Measurements from ENCODE around the gene PTPA.
"Not testable (repeated sequence)": the region's sequence is repeated elsewhere in the genome, so short reads cannot be mapped to it uniquely, and the experiment has no call there.

Gene PTPA

DNA sequence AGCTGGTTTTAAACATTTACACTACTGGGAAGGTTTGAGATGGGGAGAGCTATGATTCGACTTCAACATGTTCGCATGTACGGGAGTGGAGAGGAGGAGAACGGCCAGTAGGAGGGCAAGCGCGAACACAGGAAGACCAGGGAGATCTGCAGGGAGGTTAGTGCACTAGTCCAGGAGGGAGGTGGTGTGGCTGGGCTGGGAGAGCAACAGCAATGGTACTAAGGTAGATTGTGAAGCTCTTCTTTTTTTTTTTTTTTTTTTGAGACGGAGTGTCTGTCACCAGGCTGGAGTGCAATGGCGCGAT, 50.3 kb downstream of the PTPA start:
- DNase-seq = no peak

DNA sequence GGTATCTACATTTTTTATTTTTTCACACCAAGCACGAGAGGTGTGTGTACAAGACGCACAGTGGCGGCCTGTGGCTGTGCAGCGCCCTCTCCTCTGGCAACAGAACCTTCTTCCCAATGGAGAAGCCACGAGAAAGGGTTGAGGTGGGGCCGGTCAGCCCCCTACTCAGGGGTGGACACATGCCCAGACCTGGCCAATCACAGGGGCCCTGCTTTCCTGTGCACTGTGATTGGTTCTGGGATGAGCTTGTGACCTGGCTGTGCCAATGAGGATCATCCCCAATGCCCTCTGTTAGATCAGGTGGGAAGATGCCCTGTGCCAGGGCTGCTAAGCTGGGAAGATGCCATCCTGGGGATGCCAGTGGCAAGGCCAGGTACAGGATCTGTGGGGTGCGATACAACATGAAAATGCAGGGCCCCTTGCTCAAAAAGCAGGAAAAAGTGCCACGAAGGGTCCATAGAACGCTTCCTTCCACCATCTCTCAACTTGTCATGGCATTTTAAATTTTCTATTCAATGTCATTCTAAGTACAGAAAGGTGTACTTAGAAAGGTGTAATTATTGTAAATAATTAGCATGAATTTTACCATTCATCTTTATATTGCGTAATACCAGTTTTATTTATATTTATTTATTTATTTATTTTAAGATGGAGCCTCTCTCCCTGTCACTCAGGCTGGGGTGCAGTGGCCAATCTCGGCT, 51.4 kb downstream of the PTPA start:
- DNase-seq = no peak

DNA sequence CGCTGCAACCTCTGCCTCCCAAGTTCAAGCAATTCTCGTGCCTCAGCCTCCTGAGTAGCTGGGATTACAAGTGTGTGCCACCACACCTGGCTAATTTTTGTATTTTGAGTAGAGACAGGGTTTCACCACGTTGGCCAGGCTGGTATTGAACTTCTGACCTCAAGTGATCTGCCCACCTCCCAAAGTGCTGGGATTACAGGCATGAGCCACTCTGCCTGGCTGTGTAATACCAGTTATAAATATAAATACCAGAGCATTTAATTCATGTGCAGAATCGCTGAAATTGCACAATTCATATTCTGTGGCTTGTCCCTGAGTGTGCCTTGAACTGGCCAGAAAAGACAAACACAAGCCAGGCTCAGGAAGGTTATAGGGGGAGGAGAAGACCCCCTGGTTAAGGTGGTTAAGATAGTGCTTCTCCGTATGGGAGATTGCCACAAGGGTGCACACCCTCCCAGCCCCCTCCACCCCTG, 52.0 kb downstream of the PTPA start:
- DNase-seq = not testable (repeated sequence)

DNA sequence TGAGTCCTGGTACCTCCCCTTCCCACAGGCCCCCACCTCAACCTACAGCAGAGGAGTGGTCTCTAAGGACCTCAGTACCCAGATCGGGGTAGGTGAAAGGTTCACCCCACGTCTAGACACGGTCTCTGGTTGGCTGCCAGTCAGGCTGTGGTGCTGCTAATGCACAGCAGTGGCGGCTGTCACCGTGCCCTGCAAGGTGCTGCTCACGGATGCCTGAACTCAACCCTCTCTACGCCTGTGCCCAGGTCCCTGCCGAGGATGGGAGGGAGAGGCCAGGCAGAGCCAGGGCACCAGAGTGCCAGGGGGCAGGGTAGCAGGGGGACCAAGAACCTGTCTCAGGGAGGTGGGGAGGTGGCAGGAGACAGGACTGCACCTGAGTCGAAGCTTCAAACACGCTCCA, 52.5 kb downstream of the PTPA start:
- DNase-seq = no peak

DNA sequence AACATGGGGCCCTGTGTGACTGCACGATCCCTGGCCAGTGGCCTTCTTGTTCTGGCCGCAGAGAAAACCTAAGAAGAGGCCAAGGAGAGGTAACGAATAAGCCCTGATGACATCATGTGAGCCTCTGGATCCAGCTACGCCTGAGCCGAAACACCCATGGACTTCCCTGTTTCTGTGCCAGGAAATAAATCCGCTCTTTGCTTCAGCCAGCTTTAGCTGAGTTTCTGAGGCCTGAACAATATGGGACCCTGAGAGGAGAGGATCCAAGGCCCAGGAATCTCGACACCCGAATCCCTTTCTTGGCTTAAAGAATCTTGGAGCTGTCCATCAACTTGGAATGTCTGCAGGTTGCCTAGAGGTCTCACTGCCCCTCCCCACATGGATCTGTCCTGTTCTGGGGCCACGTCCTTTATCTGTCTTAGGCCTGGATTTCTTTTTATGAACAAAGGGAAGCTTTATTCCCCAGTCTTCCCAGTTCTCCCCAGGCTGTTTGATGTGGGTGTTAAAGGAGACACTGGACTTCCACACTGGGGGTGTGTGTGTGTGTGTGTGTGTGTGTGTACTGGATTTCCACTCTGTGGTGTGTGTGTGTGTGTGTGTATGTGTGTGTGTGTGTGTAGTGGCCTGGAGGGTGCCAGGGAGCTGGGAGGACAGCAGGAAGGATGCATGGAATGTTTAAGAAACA, 53.2 kb downstream of the PTPA start:
- no peak for DNase-seq

DNA sequence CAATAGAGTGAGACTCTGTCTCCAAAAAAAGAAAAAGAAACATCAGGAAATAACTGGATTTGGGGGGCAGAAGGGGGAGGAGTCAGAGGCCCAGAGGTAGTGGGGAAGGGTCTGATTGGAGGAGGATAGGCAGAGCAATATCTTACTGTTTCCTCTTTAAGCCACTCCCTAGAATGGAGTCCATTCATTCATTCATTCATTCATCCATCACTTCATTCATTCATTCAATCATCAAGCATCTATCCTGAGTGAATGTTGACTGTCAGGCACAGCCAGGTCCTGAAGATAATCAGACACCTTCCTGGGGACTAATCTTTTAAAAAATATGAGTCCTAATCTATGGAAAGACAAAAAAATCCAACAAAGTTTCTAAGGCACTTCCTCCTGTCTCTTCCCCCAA, 54.0 kb downstream of the PTPA start:
- DNase-seq = no peak

DNA sequence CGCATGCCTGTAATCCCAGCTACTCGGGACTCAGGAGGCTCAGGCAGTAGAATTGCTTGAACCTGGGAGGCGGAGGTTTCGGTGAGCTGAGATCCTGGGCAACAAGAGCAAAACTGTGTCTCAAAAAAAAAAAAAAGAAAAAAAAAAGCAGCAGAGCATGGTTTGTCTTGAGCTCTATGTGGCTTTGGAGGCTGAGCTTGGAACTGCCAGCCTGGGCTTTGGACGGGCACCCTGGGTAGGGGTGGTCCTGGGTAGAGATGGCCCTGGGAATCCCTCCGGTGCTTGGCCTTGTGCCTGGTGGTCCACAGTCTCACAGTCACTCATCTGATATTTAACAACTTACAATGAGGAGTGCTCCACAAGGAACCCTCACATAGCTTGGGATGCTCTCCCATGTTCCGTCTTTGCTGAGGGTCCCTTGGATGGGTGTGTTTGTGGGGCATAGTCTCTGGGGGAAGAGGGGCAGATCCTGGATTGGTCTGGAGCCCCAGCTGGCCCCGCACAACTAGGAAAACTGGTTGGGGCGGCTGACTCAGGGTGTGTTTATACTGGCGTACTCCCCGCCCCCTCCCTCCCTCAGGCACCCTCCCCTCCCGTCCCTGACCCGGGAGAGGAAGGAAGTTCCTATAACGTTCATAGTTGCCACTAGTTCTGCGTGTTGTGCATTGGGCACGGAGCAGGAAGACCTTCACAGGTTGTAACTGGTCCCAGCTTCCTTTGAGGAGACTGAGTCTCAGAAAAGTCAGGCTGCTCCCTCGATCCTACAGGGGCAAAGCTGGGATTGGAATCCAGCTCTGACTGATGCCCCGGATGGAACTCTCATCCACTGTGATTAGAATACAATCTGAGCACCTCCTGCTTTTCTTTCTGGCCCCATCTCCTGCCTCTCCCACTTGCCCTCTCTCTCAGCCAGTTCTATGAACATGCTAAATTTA, 55.7 kb downstream of the PTPA start:
- no peak for DNase-seq

DNA sequence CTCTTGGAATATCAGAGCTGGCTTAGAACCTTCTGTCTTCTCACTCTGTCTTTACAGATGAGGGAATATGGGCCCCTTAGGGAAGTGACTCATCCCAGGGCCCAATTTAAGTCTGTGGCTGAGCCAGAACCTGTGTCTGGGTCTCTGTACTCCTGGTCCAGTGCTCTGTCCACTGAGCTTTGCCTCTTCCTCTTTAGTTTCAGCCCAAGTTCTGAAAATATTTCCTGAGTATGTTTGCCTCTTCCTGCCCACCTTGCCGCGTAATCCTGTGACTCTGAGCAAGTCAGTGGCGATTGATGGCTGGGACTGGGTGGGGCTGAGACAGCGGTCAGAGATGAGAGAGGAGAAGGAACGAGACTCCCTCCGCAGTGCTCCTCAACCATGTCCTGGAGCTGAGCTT, 59.0 kb downstream of the PTPA start:
- DNase-seq = no peak

DNA sequence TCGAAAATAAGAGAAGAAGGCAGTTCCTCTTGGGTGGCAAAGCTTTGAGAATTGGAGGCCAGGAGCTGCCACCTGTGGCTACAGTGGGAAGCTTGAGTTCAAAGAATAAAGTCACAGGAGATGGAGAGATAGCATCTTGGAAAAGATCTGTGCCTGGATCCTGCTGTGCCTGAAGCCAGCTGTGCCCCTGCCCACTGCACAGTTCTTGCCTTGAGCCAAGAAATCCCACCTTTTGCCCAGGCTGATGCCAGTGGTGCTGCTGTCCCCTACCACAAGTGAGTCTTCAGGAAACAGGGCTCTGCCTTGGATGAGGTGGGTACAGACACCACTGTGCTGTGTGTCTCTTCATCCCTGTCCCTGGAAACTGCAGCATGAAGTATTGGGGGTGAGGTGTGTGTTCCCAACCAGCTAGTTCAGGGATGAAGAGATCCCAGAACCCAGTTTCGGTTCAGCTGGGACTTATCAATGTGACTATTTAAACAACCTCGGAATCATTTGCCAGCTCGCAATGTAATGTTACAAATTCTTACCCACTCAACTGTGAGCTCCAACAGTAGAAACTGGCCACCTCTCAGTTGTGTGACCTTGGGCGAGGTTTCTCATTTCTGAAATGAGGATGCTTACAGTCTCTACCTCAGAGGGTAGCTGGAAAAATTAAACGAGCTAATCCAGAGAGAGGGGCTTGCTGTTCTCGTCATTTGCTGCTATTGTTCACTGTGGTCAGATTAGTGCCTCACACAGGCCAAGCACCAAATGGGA, 61.0 kb downstream of the PTPA start:
- DNase-seq = no peak

DNA sequence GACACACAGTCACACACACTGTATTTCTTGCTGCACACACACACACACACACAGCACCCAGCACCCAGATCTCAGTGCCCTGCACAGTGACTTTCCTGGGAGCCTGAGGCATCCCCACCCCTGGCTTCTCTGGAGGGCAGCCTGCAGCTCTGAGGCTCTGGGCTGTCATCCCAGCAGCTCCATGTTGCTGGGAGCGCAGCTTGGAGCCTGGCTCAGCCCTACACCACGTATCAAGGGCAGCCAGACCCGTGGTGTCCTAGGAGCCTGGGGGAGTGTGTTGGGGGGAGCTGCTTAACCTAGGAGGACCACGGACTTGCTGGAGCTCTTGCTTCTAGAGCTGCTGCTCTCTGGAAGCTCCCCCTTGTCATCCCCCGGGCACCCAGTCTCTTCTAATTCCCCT, 61.6 kb downstream of the PTPA start:
- no peak for DNase-seq

DNA sequence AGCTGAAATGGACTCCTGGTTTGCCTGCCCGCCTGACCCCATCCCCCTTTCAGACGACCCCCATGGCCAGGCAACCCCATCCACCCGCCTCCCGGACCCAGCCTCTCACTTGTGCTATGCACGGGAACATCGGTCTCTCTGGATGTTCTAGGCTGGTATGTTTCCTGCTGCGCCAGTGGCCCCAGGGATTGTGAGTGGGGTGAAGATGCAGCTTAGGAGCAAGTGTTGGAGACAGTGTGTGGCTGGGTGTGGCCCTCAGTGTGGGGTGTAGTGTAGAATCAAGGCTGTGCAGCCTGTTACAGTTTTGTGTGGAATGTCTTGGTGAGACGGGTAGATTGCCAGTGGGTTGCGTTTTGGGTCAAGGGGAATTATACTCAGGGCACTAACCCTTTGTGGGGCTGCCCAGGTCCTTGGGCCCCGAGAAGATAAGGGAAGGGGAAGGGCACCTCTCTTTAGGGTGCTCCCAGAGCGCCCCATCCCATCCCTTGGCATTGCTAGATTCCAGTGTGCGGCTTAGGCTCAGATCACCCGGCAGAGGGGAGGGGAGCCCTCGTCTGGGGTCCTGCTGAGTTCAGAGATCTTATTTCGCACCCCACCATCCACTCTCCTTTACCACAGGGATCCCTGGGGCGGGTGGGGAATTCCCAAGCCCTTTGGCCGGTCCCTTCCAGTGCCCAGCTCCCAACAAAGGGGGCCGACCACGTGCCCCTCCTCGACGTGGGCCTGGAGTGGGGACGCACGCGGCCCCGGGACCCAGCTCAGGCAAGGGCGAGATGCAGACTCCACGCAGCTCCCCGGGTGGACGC, 62.3 kb downstream of the PTPA start:
- DNase-seq = no peak

DNA sequence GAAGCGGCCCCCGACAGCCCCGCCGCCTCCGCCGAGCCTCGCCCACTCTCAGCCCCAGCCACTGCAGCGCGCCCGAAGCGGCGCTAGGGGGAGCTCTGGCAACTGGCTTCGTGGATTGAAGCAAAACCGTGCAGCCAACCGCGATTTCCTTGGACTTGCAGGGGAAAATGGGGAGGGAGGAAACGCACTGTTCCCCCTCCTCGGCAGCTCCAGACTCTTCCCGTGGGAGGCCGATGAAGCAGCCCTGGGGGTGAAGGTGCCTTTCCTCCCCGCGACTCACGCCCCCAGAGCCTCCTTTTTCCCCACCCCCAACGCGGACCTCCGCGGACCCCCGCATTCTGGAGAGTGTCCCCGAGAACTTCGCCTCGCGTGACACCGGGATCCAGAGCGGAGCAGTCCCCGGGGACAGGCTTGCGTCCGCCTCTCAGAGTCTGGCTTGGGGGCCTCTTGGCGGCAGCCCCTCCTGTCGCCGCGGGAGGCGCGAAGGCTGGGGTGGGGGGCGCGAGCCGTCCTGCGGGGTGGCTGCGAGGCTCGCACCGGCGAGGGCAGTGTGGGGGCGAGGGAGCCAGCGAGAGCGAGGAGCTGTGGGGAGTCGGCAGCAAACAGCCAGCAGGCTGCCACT, 63.0 kb downstream of the PTPA start:
- DNase-seq = peak; percentile 75

DNA sequence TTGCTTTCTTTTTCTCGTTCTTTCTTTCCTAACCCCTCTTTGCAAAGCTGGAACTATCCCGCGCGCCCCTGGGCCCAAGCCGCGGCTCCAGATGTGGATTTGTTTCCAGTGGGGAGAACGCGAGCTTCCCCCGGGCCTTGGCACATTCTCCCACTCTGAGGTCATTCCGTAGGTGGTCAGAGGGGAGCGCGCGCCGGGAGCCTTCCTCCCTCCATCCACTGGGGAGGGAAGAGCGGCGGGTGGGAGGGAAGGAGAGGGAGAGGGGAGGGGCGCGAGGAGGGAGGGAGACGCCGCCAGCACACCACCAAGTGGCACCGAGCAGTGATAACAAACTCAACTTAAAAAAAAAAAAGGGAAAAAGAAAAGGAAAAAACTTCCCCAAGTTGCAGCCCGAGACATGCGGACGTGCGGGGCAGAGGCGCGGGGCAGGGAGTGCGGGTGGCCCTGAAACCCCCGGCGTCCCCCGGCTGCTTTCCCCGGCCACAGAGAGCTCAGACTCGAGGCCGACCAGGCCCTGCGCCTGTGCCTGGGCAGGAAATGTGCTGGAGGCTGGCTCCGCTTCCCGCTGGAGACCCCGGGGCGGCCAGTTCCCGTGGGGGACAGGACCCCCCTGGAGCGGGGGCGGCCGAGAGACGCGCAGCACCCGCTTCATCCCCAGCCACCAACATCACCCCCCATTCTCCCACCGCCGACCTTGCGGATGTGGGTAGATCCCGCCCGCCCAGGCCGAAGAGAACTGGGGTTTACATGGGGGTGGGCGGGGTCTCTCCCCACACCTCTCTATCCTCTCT, 63.7 kb downstream of the PTPA start:
- DNase-seq = no peak

DNA sequence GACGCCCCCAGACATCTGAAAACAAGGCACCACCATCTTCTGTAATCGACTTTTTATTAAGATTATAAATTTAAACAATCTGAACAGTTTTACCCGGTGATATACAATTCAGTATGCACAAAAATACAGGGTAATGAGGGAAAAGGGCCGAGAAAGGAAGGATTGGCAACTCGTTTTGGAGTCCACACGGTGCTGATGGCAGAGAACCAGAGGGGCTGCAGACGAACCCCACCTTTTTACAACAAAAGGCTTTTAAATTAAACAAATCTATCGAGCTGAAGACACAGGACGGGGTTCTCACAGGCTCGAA, 64.3 kb downstream of the PTPA start:
- no peak for DNase-seq

DNA sequence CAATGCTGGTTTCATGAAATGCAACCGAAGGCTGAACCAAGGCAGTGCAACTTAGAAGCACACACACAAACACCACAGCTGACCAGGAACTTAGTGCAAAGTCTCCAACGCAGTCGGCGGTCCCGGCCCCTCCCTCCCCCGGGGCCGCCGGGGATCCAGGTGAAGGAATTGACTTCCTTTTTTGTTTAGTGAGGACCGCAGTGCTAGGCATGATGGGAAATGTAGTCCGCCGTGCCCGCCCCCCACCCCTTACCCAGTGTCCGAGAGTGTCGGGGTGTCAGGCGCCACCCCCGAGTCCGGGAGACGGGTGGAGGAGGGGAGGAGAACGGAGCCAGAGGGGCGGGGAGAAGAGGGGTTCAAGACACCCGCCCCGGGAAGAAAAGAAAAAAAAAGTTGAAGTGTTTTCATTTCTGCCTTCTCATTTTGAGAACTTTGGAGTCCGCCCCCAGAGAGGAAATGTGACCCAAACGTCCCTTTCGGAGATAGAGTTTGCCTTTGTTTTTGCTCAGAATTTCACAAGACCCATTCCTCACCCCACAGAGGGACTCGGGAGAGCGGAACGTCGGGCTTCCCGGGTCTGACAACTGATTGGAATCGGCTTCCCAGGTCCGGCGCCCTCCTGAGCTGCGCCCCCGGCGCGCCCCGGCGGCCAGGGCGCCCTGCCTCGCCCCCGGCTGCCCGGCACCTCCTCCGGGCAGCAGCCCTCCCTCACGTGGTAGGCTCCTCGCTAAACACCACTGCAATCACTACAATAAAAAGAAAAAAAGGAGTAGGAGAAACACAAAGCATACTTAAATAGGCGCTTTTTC, 64.8 kb downstream of the PTPA start:
- peak; percentile 48 for DNase-seq

DNA sequence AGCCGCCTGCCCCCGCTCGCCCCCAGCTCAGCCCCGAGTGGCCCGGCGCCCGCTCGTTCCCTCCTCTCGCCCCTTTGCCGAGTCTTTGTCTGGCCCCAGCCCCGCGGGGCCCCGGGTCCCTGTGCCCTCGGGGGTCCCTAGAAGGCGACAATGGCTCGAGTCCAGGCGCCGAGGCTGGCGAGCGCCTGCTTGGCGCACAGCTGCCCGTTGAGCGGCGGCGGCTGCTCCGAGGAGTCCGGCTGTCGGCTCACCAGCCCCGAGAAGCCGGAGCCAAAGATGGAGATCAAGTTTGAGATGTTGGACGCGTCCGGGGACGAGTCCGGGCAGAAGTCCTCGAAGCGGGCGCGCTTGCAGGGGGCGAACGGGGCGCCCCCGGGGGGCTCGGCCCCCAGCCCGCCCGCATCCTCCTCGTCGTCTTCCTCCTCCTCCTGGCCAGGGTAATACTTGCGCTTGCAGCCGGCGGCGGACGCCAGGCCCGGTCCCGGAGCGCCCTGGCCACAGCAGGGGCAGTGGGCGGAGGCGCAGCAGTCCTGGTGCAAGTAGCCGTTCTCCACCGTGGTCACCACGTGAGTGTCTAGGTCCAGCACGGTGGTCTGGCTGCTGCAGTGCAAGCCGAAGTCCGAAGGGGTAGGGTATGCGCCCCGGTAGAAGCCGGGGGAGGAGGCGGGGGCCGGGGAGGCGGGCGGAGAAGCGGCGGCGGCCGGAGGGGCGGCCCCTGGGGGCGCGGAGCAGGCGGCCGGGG, 65.7 kb downstream of the PTPA start:
- no peak for DNase-seq

DNA sequence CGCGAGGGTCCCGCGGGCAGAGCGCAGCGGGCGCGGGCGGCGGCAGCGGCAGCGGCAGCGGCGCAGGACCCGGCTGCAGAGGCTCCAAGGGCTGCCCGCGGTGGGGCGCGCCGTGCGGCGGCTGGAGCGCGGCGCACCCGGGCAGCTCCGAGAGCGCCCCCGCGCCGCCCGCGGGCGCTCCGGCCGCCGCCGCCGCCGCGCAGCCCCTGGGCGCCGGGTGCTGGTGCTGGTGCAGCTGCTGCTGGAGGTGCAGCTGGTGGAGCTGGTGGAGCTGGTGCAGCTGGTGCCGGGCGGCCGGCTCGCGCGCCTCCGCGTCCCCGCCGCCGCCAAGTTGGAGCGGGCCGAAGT, 66.2 kb downstream of the PTPA start:
- DNase-seq = no peak

DNA sequence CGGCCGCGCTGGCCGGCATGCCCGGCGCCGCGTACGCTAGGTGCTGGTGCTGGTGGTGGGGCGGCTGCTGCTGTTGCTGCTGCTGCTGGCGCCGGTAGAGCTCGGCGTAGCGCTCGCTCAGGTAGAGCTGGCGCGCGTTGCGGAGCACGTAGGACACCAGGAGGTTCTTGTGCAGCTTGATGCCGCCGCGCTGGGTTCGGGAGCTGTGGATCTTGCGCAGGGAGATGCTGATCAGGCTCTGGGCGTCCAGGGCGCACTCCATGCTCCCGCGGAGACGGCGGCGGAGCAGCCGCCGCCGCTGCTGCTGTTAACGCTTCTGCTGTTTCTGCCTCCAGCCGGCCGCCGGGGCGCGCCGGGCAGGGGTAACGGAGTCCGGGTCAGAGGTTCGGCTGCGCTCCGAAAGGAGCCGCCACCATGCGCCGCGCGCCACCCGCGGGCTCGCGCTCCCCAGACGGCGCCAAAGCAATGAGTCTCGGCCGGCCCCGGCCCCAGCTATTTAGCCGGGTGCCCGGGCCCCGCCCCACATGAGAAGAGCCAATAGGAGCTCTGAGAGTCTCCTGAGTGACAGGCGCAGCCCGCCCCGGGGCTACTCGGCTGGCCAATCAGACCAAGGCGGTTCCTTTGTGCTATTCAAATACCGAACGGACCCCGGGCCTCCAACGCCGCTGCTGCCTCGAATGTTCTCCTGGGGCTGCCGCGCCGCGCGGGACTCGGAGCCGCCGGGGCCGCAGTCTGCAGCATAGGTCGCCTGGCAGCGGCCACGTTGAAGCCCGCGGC, 66.8 kb downstream of the PTPA start, which contains the start of gene IER5L:
TSS of gene IER5L (minus strand) at position 471 of the 777 bp plus-strand sequence. CDS start at position 262, 209 bp downstream.
- DNase-seq = peak; percentile 92

Data from effector CD8-positive, alpha-beta T cell (primary cell).